Spleen (tissue), 7 donors: ENCODE data around the gene HOXA5.

Experiments
- POLR2A ChIP-seq, 3 donors: fragments of 450-650 bp; IDR thresholded peaks; one replicate each; pipeline ENCODE4 v1.5.1; 2017; ENCODE audit warnings: antibody characterized with exemption in 3 of 3, mild to moderate bottlenecking in 1 of 3
- POLR2AphosphoS5 ChIP-seq, 3 donors: sonication (generic); formaldehyde crosslinking; IDR thresholded peaks; one replicate each; pipeline ENCODE4 v1.5.1; 2017; ENCODE audit warnings: antibody characterized with exemption in 3 of 3
- TF ChIP-seq, protein P1 (sequence below), 11 experiments: fragments of 200-600 bp in 7 of 11; fragments of 450-650 bp in 4 of 11; sonication (generic) in 4 of 11; IDR thresholded peaks in 8 of 11; conservative IDR thresholded peaks in 3 of 11; 1 replicate in 7 of 11; 2 replicates in 4 of 11; pipeline versions ENCODE4 v1.4.0 to v1.8.0; 2016 to 2021; ENCODE audit warnings: antibody characterized with exemption in 11 of 11, inconsistent platforms in 4 of 11, mild to moderate bottlenecking in 1 of 11
- donor health status: DM: no; HTN: no; CAD: no; lungs with moderate emphysema.
- donor health status: DM: no; HTN: no; CAD: no.
- donor health status: DM: no; HTN: no; CAD: no.

DNA sequence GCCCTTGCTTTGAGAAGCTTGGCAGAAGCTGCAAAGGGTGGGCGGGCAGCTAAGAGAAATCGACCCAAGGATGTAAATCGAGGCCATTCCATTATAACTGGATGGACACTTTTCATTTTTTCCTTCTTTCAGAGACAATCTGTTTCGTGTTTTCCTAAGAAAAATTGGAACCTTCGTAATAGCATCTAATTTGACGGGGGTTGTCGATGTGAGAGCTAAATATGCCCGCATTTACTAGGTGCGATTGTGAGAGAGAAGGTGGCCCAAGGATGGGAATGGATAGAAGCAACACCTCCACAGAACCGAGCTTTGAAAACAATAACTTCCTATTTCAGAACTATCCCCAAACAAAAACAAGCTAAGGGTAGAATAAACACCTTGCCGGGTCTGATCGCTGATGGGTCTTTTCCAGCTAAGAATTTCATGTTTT, 12.1 kb downstream of the HOXA5 start:
- TF ChIP-seq, protein P1, sequence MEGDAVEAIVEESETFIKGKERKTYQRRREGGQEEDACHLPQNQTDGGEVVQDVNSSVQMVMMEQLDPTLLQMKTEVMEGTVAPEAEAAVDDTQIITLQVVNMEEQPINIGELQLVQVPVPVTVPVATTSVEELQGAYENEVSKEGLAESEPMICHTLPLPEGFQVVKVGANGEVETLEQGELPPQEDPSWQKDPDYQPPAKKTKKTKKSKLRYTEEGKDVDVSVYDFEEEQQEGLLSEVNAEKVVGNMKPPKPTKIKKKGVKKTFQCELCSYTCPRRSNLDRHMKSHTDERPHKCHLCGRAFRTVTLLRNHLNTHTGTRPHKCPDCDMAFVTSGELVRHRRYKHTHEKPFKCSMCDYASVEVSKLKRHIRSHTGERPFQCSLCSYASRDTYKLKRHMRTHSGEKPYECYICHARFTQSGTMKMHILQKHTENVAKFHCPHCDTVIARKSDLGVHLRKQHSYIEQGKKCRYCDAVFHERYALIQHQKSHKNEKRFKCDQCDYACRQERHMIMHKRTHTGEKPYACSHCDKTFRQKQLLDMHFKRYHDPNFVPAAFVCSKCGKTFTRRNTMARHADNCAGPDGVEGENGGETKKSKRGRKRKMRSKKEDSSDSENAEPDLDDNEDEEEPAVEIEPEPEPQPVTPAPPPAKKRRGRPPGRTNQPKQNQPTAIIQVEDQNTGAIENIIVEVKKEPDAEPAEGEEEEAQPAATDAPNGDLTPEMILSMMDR (IDR thresholded peaks at IDR 0.05 in 8 of 11, conservative IDR thresholded peaks at IDR 0.05 in 3 of 11), result no peak
- TF ChIP-seq POLR2AphosphoS5 (IDR thresholded peaks at IDR 0.05) (no peak), POLR2A (IDR thresholded peaks at IDR 0.05) (no peak)
